GM12878 (cell line): ENCODE results near the gene MROH7.

Experiments used
- BMI1 ChIP-seq: fragments of 450-650 bp; IDR thresholded peaks from 2 replicates; pipeline ENCODE4 v1.6.1; 2016; ENCODE audit warnings: mild to moderate bottlenecking, moderate library complexity, borderline replicate concordance
- CTCF ChIP-seq, 3 experiments: IDR thresholded peaks in 2 of 3; conservative IDR thresholded peaks in 1 of 3; 2 replicates each; pipeline ENCODE4 v1.5.1; 2011; ENCODE audit warnings: low read depth in 3 of 3, low read length in 3 of 3, mild to moderate bottlenecking in 3 of 3, control low read depth in 2 of 3, moderate library complexity in 2 of 3, inconsistent platforms in 1 of 3, mixed read lengths in 1 of 3; ENCODE audit not compliant: control insufficient read depth in 2 of 3, insufficient read depth in 1 of 3; ENCODE audit errors: extremely low read depth in 1 of 3
- POLR2A ChIP-seq: IDR thresholded peaks from 2 replicates; pipeline ENCODE4 v1.6.1; 2011; ENCODE audit warnings: low read depth, mild to moderate bottlenecking, low read length
- REST ChIP-seq: IDR thresholded peaks from 2 replicates; pipeline ENCODE4 v1.6.1; 2012; ENCODE audit warnings: mild to moderate bottlenecking, low read depth, low read length
- TAF1 ChIP-seq: IDR thresholded peaks from 2 replicates; pipeline ENCODE4 v1.6.1; 2011; ENCODE audit warnings: mild to moderate bottlenecking, low read depth, low read length, borderline replicate concordance
- ZNF207 ChIP-seq: fragments of 450-650 bp; IDR thresholded peaks from 2 replicates; pipeline ENCODE4 v1.6.1; 2014; ENCODE audit warnings: antibody characterized with exemption, mild to moderate bottlenecking, borderline replicate concordance

GRCh38 chr1:54754486-54755285, 113.1 kb downstream of the MROH7 start:
- no peak for TF ChIP-seq ZNF207
- no peak for TF ChIP-seq TAF1
- no peak for TF ChIP-seq CTCF (IDR thresholded peaks at IDR 0.05 in 2 of 3, conservative IDR thresholded peaks at IDR 0.05 in 1 of 3; ENCODE audit: control insufficient read depth in 2 of 3, extremely low read depth in 1 of 3, insufficient read depth in 1 of 3, low read depth in 3 of 3, low read length in 3 of 3)
- no peak for TF ChIP-seq POLR2A
- TF ChIP-seq BMI1: no peak
- TF ChIP-seq REST: no peak
